ENCODE data around the gene UBR4.

Gene UBR4

GRCh38 chr1:19059773-19060172 is 150.3 kb downstream of the UBR4 start:
- in situ Hi-C loops (cut with MboI; ENCODE audit: low sequenced_read_pairs): no loop called here

GRCh38 chr1:19058476-19058797 is 151.6 kb downstream of the UBR4 start:
- in situ Hi-C loops (cut with MboI; ENCODE audit: low sequenced_read_pairs): no loop called here

GRCh38 chr1:19057784-19058475 is 152.1 kb downstream of the UBR4 start:
- in situ Hi-C loops (cut with MboI; ENCODE audit: low sequenced_read_pairs): no loop called here

- in situ Hi-C loops (cut with MboI; ENCODE audit: low sequenced_read_pairs): no loop called here
These were observed 152.8 kb downstream of the UBR4 start for GRCh38 chr1:19057182-19057779.

- in situ Hi-C loops (cut with MboI; ENCODE audit: low sequenced_read_pairs): no loop called here
These were observed 154.4 kb downstream of the UBR4 start for GRCh38 chr1:19055701-19056100.

GRCh38 chr1:19055001-19055400 is 155.1 kb downstream of the UBR4 start:
- in situ Hi-C loops (cut with MboI; ENCODE audit: low sequenced_read_pairs): no loop called here

GRCh38 chr1:19054216-19054615 is 155.8 kb downstream of the UBR4 start:
- in situ Hi-C loops (cut with MboI; ENCODE audit: low sequenced_read_pairs): no loop called here

- in situ Hi-C loops (cut with MboI; ENCODE audit: low sequenced_read_pairs): no loop called here
These were observed 156.6 kb downstream of the UBR4 start for GRCh38 chr1:19053486-19053885.

GRCh38 chr1:19049798-19050197 is 160.3 kb downstream of the UBR4 start:
- in situ Hi-C loops (cut with MboI; ENCODE audit: low sequenced_read_pairs): no loop called here

GRCh38 chr1:19049128-19049768 is 160.8 kb downstream of the UBR4 start:
- in situ Hi-C loops (cut with MboI; ENCODE audit: low sequenced_read_pairs): no loop called here

- in situ Hi-C loops (cut with MboI; ENCODE audit: low sequenced_read_pairs): no loop called here
These were observed 162.9 kb downstream of the UBR4 start for GRCh38 chr1:19046972-19047731.

GRCh38 chr1:19045898-19046880 is 163.9 kb downstream of the UBR4 start:
- in situ Hi-C loops (cut with MboI; ENCODE audit: low sequenced_read_pairs): no loop called here

- in situ Hi-C loops (cut with MboI; ENCODE audit: low sequenced_read_pairs): no loop called here
These were observed 164.9 kb downstream of the UBR4 start for GRCh38 chr1:19044975-19045831.

GRCh38 chr1:19044471-19044870 is 165.6 kb downstream of the UBR4 start:
- in situ Hi-C loops (cut with MboI; ENCODE audit: low sequenced_read_pairs): no loop called here

- in situ Hi-C loops (cut with MboI; ENCODE audit: low sequenced_read_pairs): no loop called here
These were observed 166.3 kb downstream of the UBR4 start for GRCh38 chr1:19043579-19044443.

GRCh38 chr1:19042675-19043578 is 167.1 kb downstream of the UBR4 start:
- in situ Hi-C loops (cut with MboI; ENCODE audit: low sequenced_read_pairs): no loop called here

GRCh38 chr1:19040010-19040680 is 169.9 kb downstream of the UBR4 start:
- in situ Hi-C loops (cut with MboI; ENCODE audit: low sequenced_read_pairs): no loop called here

Data from HL-60/S4 (cell line).